Endothelial cell of umbilical vein (primary cell): ENCODE measurements around the gene MARK2. TPM values are rescaled to one million over a fixed set of nuclear protein-coding genes. Genes with fewer than 3 reads are reported as not detected.

Experiments
- BruUV-seq: library from RNA; stranded (reverse); fragments of 400-500 nt; replicated peaks from 2 replicates; lab custom pipeline; 2021; lab: Mats Ljungman, UMichigan
- CTCF ChIA-PET: fragments of 300-600, 350-600 bp; sonication (Branson Sonifier 250); formaldehyde crosslinking; loops from one replicate; lab custom pipeline; 2021; ENCODE audit warnings: antibody characterized with exemption, inconsistent platforms; lab: Charles Lee
- POLR2A ChIA-PET: fragments of 300-600, 350-600 bp; sonication (Branson Sonifier 250); formaldehyde crosslinking; loops from one replicate; lab custom pipeline; 2021; ENCODE audit warnings: antibody characterized with exemption, inconsistent platforms; lab: Charles Lee
- DNase-seq: peaks from one replicate; pipeline ENCODE4 v3.0.0-alpha.2; 2011; ENCODE audit warnings: low read depth, low spot score
- FAIRE-seq: peaks from 2 replicates; lab custom pipeline; 2011; peaks lifted over from hg19 to GRCh38; lab: Jason Lieb, UNC
- H2AFZ ChIP-seq: 2 replicates; pipeline ENCODE4 v1.6.0; 2012; ENCODE audit warnings: low read depth, low read length, control low read depth, inconsistent platforms
- H3K27ac ChIP-seq: 2 replicates; pipeline ENCODE4 v1.5.1; 2011; ENCODE audit warnings: low read depth, mild to moderate bottlenecking, control low read depth, low read length, moderate library complexity; ENCODE audit not compliant: insufficient read depth
- H3K27me3 ChIP-seq, 2 experiments: 2 replicates each; pipeline versions ENCODE4 v1.6.0 to v1.6.1; 2011; ENCODE audit warnings: low read length in 2 of 2, mixed read lengths in 1 of 2; ENCODE audit not compliant: control insufficient read depth in 2 of 2, insufficient read depth in 2 of 2
- H3K36me3 ChIP-seq, 2 experiments: 2 replicates in 1 of 2; 3 replicates in 1 of 2; pipeline ENCODE4 v1.5.1; 2011; ENCODE audit warnings: low read length in 2 of 2, mild to moderate bottlenecking in 1 of 2, moderate library complexity in 1 of 2; ENCODE audit not compliant: control insufficient read depth in 2 of 2, insufficient read depth in 2 of 2; ENCODE audit errors: extremely low read depth in 1 of 2
- H3K4me1 ChIP-seq: 3 replicates; pipeline ENCODE4 v1.5.1; 2011; ENCODE audit warnings: mild to moderate bottlenecking, low read length; ENCODE audit not compliant: control insufficient read depth, insufficient read depth; ENCODE audit errors: extremely low read depth
- H3K4me2 ChIP-seq: 2 replicates; pipeline ENCODE4 v1.6.1; 2011; ENCODE audit warnings: low read length, control low read depth, mixed read lengths; ENCODE audit not compliant: insufficient read depth
- H3K4me3 ChIP-seq, 3 experiments: fragments of 200-600 bp in 1 of 3; sonication (generic), shearing (Covaris generic) in 1 of 3; replicated peaks in 1 of 3; 2 replicates each; pipeline ENCODE4 v1.5.1; 2011 to 2016; ENCODE audit warnings: control low read depth in 3 of 3, low read length in 3 of 3, mild to moderate bottlenecking in 2 of 3, inconsistent platforms in 1 of 3, low read depth in 1 of 3, moderate library complexity in 1 of 3; ENCODE audit not compliant: insufficient read depth in 1 of 3
- H3K79me2 ChIP-seq: 2 replicates; pipeline ENCODE4 v1.6.0; 2012; ENCODE audit warnings: low read length, inconsistent platforms; ENCODE audit not compliant: control insufficient read depth, insufficient read depth
- H3K9ac ChIP-seq: replicated peaks from 2 replicates; pipeline ENCODE3; 2011; ENCODE audit warnings: low read length, control low read depth; ENCODE audit not compliant: insufficient read depth; ENCODE audit errors: extremely low read depth
- H3K9me1 ChIP-seq: replicated peaks from 3 replicates; pipeline ENCODE4 v1.6.0; 2011; ENCODE audit warnings: mild to moderate bottlenecking, low read length; ENCODE audit not compliant: control insufficient read depth, insufficient read depth; ENCODE audit errors: extremely low read depth
- H3K9me3 ChIP-seq: replicated peaks from 2 replicates; pipeline ENCODE4 v1.5.1; 2012; ENCODE audit warnings: low read length, inconsistent platforms; ENCODE audit not compliant: control insufficient read depth, insufficient read depth
- H4K20me1 ChIP-seq: replicated peaks from 2 replicates; pipeline ENCODE3; 2011; ENCODE audit warnings: mild to moderate bottlenecking, low read length; ENCODE audit not compliant: control insufficient read depth, insufficient read depth; ENCODE audit errors: extremely low read depth
- EZH2 ChIP-seq: IDR thresholded peaks from 2 replicates; pipeline ENCODE4 v1.6.1; 2012; ENCODE audit warnings: borderline replicate concordance, low read depth, mild to moderate bottlenecking, moderate library complexity, low read length, inconsistent platforms; ENCODE audit not compliant: severe bottlenecking
- FOS ChIP-seq: IDR thresholded peaks from 2 replicates; pipeline ENCODE4 v1.6.1; 2011; ENCODE audit warnings: mild to moderate bottlenecking, low read length, moderate library complexity, borderline replicate concordance; ENCODE audit not compliant: insufficient read depth
- GATA2 ChIP-seq: IDR thresholded peaks from 2 replicates; pipeline ENCODE4 v1.7.0; 2011; ENCODE audit warnings: low read depth, mild to moderate bottlenecking, moderate library complexity, mixed read lengths, low read length; ENCODE audit not compliant: insufficient read length, insufficient read depth
- JUN ChIP-seq: IDR thresholded peaks from 2 replicates; pipeline ENCODE4 v1.6.1; 2011; ENCODE audit warnings: borderline replicate concordance, low read depth; ENCODE audit not compliant: insufficient read length, insufficient read depth
- MYC ChIP-seq: IDR thresholded peaks from one replicate; pipeline ENCODE4 v1.6.1; 2011; ENCODE audit warnings: mild to moderate bottlenecking, low read depth, low read length
- POLR2A ChIP-seq: IDR thresholded peaks from 2 replicates; pipeline ENCODE4 v1.6.1; 2012; ENCODE audit warnings: low read depth, mild to moderate bottlenecking, control low read depth, low read length
- POLR2AphosphoS5 ChIP-seq: IDR thresholded peaks from 2 replicates; pipeline ENCODE4 v1.6.1; 2012; ENCODE audit warnings: low read depth, mild to moderate bottlenecking, control low read depth, low read length, moderate library complexity; ENCODE audit not compliant: insufficient read depth
- dilution Hi-C: fragments of 300-500 bp; cut with MboI; formaldehyde crosslinking; loops from one replicate; pipeline ENCODE4 v1.15.0; 2019; ENCODE audit warnings: low sequenced_read_pairs; ENCODE audit not compliant: extremely low pct_ligation_motif_present
- intact Hi-C: fragments of 100-400 bp; cut with micrococcal nuclease; formaldehyde crosslinking; loops from one replicate; pipeline ENCODE4 v1.10.0; 2022
- polyA plus RNA-seq, 4 experiments: library from polyadenylated mRNA; depleted of rRNA in 3 of 4; stranded (reverse) in 3 of 4; unstranded in 1 of 4; fragments of >200 nt; gene quantifications; 2 replicates each; pipeline versions ENCODE4 v1.2.1 to v1.2.3, GENCODE V29; 2011 to 2012; ENCODE audit warnings: missing spikeins in 1 of 4
- total RNA-seq: library from RNA; stranded (reverse); gene quantifications from 2 replicates; pipeline ENCODE4 v1.2.3, GENCODE V29; 2021
- TF ChIP-seq, protein P1 (sequence below): IDR thresholded peaks from 2 replicates; pipeline ENCODE4 v1.6.1; 2011; ENCODE audit not compliant: insufficient read depth, insufficient read length
- TF ChIP-seq, protein P2 (sequence below), 2 donors: IDR thresholded peaks; 1 replicate in 1 of 2; 2 replicates in 1 of 2; pipeline ENCODE4 v1.5.1; 2011; ENCODE audit warnings: low read length in 2 of 2, mild to moderate bottlenecking in 2 of 2, moderate library complexity in 2 of 2, control low read depth in 1 of 2, inconsistent platforms in 1 of 2, low read depth in 1 of 2; ENCODE audit not compliant: insufficient read depth in 1 of 2; ENCODE audit errors: extremely low read depth in 1 of 2

Gene MARK2
- total and polyA plus RNA-seq, 2 donors (not counting 3 experiments of a cell fraction or from before 2014, with no cell fraction given) = 16.6 to 34.7 TPM

DNA sequence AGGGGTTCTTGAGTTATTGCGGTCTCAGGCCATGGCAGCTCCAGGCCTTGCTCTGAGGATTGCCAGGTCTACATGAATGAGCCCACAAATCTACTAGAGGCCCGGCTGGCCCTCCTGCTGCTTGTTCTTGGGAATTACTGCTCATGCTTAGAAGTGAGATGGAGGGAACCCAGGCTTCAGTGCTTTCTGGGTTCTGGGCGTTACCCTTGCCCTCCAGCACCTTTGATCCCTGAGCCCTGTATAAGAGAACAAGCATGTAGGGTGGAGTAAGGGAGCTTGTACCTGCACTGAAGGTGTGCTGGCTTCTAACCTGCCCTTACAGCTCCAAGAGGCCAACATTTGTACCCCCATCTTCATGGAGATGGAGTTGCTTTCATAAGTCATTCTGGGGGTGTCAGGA lies 103.9 kb downstream of the MARK2 start:
- Histone ChIP-seq H3K79me2 (peaks cover 26% of the 10 kb centered on the region), H2AFZ (no peak overlapping the region), H3K4me1 (peaks cover 11% of the 10 kb centered on the region), H3K27ac (no peak overlapping the region), H3K27me3 (no peaks in the 10 kb centered on the region), H3K4me2 (no peak overlapping the region), H3K4me3 (no peak overlapping the region), H3K9me1 (no peaks in the 10 kb centered on the region), H4K20me1 (no peaks in the 10 kb centered on the region), H3K36me3 (peaks cover 0 to 11% of the 10 kb centered on the region in 2 experiments), H3K9me3 (no peaks in the 10 kb centered on the region), H3K9ac (no peak overlapping the region)
- intact Hi-C loops (no loop called here), dilution Hi-C loops (no loop called here)
- TF ChIP-seq MYC (no peak), GATA2 (no peak), POLR2AphosphoS5 (no peak), EZH2 (no peak), POLR2A (no peak), JUN (no peak), FOS (no peak)
- TF ChIP-seq, protein P1, sequence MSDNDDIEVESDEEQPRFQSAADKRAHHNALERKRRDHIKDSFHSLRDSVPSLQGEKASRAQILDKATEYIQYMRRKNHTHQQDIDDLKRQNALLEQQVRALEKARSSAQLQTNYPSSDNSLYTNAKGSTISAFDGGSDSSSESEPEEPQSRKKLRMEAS = no peak
- TF ChIP-seq, protein P2, sequence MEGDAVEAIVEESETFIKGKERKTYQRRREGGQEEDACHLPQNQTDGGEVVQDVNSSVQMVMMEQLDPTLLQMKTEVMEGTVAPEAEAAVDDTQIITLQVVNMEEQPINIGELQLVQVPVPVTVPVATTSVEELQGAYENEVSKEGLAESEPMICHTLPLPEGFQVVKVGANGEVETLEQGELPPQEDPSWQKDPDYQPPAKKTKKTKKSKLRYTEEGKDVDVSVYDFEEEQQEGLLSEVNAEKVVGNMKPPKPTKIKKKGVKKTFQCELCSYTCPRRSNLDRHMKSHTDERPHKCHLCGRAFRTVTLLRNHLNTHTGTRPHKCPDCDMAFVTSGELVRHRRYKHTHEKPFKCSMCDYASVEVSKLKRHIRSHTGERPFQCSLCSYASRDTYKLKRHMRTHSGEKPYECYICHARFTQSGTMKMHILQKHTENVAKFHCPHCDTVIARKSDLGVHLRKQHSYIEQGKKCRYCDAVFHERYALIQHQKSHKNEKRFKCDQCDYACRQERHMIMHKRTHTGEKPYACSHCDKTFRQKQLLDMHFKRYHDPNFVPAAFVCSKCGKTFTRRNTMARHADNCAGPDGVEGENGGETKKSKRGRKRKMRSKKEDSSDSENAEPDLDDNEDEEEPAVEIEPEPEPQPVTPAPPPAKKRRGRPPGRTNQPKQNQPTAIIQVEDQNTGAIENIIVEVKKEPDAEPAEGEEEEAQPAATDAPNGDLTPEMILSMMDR (IDR thresholded peaks at IDR 0.05; ENCODE audit: extremely low read depth in 1 of 2, insufficient read depth in 1 of 2, low read depth in 1 of 2, low read length in 2 of 2) = no peak
- ChIA-PET POLR2A (no interaction called here), CTCF (interaction anchor here (6.9 kb wide), 1 partner anchor 105 kb away, joined by 264 read pairs; the partner anchor contains the start of gene MARK2)
- BruUV-seq = no TSS peak
- FAIRE-seq (no peak), DNase-seq (no peak)
